HG03565 (cell line): Measurements from ENCODE around the gene JAKMIP1.
"Not testable (repeated sequence)": the region's sequence is repeated elsewhere in the genome, so short reads cannot be mapped to it uniquely, and the experiment has no call there.

Experiments used
- ATAC-seq: cut with Tn5 transposase; IDR thresholded peaks from one replicate; pipeline ENCODE4 v1.9.1; 2021; ENCODE audit warnings: mild to moderate bottlenecking, moderate library complexity; ENCODE audit not compliant: unreplicated experiment

The JAKMIP1 gene

DNA sequence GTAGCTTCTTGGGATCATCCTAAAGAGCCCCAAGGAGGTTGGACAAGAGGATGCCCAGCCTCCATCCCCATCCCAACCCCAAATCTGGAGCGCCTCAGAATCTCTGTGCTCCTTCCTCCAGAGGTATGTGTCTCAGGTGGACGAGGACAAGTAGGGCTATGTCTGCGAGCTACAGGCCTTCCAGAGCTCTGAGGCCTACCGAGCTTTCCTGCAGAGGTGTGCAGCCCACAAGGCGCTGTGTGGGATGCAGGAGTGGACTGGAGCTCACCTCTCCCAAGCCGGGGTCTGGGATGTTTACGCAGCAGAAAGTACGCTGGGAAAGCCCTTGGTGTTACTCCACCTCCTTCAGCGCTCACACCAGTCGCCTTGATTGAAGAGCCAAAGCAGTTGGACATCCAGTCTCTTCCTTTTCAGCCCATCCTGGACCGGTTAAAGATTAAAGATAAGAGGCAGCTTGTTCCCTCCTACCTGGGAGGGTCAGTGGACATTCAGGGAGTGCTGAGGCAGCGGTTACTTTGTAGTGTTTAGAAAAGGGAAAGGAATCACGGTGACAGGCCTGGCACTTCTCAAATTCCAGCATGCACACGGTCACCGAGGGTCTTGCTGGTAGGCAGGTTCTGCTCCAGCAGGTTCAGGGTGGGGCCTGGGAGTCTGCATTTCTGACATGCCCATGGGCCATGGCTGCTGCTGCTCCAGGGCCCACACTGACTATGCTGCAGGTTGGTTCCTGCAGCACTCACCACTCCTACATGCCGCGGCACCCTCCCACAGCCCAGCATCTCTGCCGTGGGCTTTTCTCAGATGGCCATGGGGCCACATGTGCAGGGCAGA lies 29.5 kb upstream of the JAKMIP1 start:
- ATAC-seq: no peak

DNA sequence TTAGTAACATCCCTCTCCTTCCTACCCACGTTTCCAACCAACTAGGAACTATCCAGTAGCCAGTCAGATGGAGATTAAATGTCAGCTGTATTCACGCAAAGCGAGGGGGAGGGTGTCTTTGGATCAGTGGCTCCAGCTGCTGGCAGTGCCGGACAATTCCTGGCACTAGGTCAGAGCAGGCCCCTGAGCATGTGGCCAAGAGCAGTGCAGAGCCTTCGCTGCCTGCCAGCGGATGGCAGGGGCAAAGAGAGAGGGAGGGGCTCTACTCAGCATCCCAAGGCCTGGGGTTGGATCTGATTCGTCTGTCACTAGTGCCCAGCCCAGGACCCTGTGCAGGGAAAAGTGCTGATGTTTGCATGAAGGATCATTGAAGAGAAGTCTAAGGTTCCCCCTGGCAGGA lies 28.7 kb upstream of the JAKMIP1 start:
- no peak for ATAC-seq

DNA sequence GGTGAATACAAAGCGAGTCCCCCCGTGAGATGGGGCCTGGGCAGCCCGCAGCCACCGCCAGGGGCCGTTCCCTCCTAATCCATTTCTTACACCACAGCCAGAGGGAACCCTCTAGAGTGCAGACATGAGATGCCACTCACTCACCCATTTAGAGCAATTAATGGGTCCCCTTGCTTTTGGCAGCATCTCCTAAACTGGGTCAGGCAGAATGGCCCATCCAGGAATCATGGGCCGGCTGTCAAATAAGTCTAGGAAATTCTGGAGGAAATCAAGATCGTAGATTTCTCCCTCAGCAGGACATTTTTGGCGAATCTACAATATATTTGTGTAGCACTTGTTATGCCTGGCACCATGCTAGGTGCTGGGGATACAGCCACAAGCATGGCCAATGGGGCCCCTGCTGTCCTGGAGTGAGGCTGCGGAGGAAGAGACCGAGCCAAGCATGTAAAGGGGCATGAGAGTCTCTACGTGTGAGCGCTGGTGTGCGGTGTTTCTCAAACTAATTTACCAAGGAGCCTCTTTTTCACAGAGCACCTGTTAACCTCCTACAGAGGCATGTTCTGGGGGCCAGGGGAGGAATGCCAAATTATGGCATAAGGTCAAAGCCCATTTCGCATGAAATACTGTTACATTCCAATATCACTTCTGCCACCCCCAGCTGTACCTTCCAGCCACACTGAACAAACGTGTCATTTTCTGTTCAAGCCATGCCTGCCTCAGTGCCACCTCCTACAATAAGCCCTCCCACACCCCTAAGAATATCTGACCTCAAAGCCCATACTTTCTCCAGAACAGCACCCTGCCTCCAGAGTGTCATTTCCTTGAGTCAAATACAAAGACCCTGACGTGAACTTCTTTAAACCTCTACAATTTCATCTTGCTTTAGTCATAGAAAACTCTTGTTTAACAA lies 28.1 kb upstream of the JAKMIP1 start:
- no peak for ATAC-seq

DNA sequence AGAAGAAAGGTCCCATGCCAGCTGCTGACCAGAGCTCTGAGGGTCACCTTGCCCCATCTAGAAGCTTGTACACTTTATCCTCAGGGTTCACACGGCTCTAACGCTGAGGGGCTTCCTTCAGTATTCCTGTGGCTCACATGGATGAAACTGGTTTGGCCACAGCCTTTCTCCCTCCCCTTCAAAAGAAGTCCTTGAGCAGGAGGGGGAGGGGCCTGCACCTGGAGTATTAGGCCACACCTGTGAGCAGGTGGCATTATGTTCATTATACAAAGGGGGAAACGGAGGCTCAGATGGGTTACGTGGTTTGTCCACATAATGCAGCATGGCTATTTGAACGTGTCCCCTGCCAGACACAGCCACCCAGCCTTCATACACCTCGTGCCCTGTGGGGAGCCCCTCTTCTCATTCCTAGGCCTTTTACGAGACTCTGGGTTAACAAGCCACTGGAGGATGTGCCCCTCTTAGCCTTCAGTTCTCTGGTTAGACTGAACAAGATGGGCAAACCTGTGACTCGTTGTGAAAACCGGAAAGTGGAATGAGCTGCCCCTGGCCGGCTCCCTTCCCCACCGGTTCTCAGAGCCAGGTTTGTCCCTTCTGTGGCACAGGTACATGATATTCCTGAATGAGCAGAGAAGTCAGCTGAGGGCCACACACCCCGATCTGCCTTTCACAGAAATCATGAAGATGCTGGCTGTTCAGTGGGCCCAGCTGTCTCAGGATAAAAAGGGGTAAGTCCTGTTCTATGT lies 27.2 kb upstream of the JAKMIP1 start:
- no peak for ATAC-seq

DNA sequence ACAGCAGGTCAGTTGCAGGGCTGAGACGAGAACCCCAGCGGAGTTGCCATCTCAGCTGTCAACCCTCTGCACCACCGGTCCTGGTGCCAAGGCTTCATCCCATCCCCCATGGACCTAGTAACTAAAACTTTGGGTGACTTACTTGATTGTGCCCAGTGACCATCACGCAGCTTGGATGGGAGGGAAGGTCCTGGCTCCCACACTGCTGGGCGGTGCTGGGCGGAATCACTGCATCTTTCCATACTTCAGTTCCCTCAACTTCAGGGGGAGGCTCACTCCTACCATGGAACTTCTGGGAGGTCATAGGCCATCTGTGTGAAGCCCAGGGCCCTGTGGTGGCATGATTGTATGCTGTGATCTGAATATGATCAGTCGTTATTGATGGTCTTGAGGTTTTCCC lies 26.2 kb upstream of the JAKMIP1 start:
- no peak for ATAC-seq

DNA sequence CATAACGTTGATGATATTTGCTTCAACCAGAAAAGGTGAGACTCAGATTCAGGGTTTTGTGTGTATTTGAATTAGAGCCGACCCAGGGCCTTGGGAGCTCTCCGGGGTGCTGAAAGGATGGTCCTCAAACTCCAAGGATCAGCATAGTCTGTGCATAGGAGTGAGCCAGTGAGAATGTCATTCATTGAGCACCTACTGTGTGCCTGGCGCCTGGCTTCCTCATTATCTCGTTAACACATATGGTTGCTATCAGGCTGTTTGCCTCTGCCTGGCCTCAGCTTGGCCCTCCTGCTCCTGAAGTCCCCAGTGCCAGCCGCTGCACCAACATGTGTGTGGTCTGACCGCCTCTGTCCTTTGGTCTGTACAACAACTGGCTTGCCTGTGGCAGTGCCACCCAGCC lies 25.1 kb upstream of the JAKMIP1 start:
- ATAC-seq: no peak

DNA sequence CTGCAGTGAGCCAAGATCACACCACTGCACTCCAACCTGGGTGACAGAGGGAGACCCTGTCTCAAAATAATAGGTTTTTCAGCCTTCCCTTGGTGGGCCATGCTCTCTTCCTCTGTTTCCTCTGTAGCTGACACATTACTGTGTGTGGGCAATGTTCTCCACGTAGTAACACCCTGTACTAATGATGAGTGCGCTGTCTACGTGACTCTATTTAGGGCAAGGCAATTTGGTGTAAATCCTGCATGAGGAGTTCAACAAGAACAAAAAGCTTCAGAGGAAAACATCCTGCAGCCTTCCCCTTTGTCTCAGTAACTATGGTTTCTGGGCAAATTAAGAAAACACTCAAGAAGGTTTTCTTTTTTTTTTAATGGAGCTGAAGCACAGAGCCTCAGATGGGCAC lies 24.4 kb upstream of the JAKMIP1 start:
- ATAC-seq: no peak

DNA sequence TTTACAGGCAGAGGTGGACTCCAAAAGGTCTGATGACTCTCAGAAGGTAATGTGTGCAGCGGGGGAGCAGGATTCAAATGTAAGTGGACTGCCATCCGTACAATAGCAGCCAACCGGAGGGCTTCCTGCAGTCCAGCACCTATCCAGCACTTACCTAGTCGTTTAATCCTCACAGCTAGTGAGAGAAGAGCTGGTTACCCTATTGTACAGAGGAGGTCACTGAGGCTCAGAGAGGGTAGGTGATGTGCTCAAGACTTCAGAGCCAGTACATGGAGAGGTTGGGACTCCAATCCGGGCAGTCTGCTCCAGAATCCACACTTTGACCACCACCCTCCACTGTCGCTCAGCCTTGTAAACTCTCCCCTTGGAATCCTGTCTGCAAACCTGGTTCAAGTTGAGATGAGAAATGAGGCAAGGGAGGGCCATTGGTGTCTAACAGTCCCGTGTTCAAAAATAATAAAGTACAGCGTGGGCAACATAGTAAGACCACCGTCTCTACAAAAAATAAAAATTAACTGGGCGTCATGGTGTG lies 22.5 kb upstream of the JAKMIP1 start:
- ATAC-seq: no peak

DNA sequence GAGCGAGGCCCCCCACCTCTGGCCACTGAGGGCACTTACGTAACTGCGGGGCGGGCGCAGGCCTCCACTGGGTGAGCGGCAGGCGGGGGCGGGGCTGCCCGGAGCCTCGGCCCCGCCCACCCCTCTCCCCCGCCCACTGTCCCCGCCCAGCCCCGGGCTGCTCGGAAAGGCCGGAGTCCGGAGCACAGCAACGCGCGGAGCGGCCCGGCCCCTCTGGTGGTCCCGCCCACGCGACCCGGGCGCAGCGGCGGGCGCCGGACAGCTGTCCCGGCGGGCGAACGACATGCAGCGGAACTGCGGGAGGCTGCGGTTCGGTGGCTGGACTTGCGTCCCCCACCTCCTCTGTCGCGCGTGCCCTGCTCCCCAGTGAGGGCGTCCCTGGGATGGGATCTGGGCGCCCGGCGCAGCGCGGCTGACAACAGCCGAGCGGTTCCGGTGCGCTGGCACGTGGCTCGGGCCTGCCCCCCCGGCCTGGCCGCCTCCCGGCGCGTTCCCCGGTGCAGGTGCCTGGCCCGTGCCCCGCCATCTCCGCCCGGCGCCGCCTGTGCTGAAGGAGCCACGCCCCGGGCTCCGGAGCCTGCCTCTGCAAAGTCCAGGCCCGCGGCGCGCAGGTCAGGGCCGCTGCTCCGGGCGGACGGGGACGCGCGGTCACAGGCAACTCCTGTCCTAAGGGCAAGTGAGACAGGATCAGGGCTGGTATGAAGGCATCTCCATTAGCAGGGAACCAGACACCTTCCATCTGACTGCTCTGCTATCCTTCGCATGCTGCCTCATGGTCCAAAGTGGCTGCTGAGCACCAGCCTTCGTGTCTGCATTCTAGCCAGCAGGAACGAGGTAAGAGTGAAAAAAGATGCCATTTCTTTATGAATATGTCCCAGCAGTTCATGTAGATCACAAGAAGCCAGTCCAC lies 21.8 kb upstream of the JAKMIP1 start:
- no peak for ATAC-seq

DNA sequence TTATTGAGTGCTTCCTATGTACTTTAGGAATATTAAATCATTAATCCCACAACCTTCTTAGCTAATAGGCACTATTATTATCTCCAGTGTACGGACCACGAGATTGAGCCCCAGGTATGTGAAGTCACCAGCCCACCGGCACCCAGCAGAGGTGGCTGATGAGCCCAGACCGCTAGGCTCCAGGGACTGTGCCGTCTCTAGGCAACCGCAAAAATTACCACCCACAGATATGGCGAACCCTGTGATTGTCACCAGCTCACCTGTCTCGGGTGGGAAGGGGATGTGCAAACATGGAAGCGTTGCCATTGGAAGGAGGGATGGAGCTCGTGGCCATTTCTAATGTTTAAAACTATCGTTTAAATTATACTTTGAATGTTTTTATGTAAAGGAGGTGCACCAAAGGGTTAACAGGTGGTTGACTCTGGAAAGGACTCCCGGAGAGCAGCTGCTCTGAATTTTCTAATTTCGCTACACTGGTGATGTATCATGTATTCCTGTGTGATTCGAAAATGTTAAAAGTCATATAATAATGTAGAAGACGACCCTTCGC lies 21.0 kb upstream of the JAKMIP1 start:
- no peak for ATAC-seq

DNA sequence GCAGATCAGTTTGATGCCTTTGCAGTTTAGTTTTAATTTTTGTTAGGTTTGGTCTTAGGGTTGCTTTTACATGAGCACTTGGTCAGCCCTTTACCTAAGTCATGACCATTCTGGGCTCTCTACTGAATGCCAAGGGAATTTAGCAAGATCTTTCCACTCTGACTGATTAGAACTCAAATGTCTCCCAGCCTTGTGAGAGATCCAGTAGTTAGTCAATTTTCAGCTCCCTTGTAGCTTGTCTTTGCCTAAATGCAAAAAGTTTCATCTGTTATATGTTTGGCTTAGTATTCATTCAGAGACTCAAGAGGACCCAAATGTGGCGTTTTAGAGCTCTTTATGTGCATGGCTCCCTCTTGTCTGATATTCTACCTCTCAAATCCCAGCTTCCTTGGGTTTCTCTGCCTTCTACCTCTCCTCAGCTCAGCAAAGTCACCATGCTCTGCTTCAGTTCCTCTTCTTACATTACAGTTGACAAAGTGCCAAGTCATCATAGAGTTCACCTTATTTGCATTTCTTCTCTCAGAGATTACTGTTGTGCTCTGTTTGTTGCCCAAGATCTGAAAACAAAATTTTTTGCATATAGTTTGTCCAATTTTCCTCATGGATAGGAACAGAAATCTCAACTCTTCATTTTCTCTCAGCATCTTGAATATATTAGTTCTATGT lies 17.5 kb upstream of the JAKMIP1 start:
- ATAC-seq: peak; percentile 84

DNA sequence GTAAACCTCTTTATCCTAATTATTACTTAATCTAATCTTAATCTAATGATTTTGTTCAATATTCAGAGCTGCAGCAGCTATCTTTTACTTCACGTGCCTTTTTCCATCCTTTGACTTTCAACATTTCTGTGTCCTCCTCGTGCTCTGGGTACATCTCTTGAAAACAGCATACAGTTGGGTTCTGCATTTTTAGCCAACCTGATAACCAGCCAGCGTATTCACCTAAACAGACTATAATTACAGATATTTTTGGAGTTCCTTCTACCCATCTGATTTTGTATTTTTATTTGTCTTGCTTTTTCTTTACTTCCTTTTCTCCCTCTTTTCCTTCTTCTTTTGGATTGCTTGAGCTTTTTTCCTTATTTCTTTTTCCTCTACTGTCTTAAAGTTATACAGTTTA lies 16.2 kb upstream of the JAKMIP1 start:
- no peak for ATAC-seq

DNA sequence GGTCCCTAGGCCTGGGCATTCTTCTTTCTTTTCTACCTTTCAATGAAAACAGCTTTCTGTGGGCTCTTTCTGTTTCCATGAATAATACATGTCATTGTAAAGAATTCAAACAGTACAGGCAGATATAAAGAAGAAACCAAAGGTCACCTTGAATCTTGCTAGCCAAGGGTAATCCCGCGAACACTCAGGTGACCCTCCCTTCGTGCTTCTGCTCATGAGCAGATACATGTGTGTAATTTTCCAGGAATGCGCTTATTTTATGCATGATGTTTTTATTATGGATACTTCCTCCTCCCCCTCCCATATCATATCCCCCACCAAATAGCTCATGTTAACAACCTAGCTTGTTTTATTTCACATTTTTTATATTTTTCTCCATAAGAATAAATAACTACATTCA lies 9.6 kb upstream of the JAKMIP1 start:
- no peak for ATAC-seq

DNA sequence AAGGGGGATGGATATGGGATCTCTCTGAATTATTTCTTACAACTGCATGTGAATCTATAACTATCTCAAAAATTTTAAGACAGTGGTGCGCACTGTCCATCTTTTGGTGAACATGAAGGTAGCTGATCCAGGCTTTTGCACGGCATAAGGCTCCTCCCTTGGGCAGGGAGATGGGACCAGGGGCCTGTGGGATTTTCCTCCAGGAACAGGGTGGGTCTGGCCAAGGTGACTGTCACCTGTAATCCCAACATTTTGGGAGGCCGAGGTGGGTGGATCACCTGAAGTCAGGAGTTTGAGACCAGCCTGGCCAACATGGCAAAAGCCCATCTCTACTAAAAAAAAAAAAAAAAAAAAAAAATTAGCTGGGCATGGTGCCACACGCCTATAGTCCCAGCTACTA lies 8.9 kb upstream of the JAKMIP1 start:
- ATAC-seq: not testable (repeated sequence)

DNA sequence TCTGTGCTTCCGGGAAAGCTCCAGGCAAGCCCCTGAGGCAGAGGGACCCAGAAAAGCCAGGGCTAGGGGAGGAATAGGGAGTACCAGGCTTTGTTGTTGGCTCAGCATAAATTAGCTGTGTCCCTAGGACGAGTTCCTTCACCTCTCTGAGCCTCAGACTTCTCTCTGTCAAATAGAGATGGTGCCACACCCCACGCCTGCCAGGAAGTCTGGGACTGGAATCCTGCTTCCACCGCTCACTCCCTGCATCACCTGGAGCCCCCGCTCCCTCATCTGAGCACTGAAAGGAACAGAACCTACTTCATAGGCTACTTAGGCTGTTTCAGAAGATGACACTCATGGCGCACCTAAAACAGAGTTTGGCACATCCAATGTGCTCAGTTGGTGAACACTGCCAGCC lies 8.1 kb upstream of the JAKMIP1 start:
- ATAC-seq: no peak

DNA sequence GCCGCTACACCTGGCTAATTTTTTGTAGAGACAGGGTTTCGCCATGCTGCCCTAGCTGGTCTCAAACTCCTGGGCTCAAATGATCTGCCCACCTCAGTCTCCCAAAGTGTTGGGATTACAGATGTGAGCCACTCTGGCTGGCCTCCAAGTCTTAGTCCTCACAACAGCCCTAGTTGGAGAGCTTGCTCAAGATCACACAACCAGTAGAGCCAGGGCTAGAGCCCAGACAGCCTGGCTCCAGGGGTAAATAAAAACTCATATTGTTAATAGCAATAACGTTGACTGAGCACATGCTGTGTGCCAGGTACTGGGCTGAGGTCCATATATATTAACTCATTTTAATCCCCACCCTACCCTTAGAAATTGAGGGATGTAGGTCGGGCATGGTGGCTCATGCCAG lies 7.3 kb upstream of the JAKMIP1 start:
- ATAC-seq: no peak

DNA sequence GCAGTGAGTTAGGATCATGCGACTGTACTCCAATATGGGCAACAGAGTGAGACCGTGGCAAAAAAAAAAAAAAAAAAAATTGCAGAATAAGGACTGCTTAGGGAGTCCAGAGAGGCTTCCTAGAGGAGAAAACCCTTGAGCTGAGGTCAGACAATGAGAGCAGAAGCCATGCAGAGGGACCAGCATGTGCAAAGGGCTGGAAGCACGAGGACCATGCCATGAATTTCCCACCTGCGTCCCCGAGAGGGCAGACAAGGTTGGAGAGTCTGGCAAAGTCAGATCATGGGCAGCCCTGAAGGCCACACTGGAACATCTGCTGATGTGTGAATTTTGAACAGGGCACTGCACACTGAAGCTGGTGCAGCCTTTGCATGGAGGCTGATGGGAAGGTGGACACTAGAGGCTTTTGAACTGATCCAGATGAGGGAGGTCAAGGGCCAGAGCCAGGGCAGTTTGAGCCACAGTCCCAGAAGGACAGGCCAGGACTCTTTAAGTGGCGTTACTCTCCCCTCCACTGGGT lies 6.5 kb upstream of the JAKMIP1 start:
- no peak for ATAC-seq

DNA sequence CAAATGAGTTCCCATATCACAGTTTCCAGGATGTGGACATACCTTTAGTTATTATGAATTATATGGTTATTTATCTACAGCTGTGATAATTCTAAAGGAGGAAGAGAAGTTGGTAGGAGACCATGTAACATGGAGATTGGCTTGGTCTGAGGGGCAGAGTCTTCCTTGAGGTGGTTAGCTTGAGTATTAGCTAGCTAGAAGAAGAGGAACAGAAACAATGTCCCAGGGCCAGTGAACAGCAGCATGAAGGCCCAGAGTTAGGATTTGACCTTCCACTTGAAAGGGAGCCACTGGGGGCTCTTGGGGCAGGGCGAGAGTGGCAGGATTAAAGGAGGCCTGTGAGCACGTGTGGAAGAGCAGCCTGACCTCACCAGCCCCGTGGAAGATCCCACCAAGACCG lies 5.6 kb upstream of the JAKMIP1 start:
- ATAC-seq: no peak

DNA sequence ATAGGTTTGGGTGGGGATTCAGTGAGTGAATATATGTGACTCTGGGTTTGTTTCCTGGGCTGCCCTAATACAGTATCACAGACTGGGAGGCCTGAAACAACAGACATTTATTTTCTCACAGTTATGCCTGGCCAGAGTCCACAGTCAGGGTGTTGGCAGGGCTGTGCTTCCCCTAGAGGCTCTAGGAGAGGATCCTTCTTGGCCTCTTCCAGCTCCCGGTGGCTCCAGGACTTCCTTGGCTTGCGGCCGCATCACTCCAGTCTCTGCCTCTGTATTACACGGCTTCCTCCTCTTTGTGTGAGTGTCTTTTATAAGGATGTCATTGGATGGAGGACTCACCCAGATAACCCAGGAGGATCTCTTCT lies 5.2 kb upstream of the JAKMIP1 start:
- ATAC-seq: no peak
